ENCODE data around the gene STRN. TPM values are rescaled to one million over a fixed set of nuclear protein-coding genes. Genes with fewer than 3 reads are reported as not detected.

Gene STRN
- total RNA-seq, 1 donor from 2014 or later: 33.1 TPM

GRCh38 chr2:36911012-36911411 lies 55.3 kb downstream of the STRN start:
- intact Hi-C loops (cut with DNase I): no loop called here

GRCh38 chr2:36906277-36906676 lies 60.1 kb downstream of the STRN start:
- no peaks in the 10 kb centered on the region for H3K4me1 ChIP-seq
- peaks cover 8% of the 10 kb centered on the region for H3K36me3 ChIP-seq
- intact Hi-C loops (cut with DNase I): no loop called here
- H3K27me3 ChIP-seq: no peaks in the 10 kb centered on the region
- H3K9me3 ChIP-seq: no peaks in the 10 kb centered on the region
- no peak overlapping the region for H3K27ac ChIP-seq
- no peak overlapping the region for H3K4me3 ChIP-seq
- ATAC-seq: no peak
- no peak for TF ChIP-seq CTCF (IDR thresholded peaks at IDR 0.05)
- no peak for DNase-seq

More at GRCh38 chr2:36911012-36911411, 55.3 kb downstream of the STRN start:
- ATAC-seq (no peak), DNase-seq (no peak)
- Histone ChIP-seq H3K4me3 (no peak overlapping the region), H3K27ac (no peak overlapping the region), H3K4me1 (no peaks in the 10 kb centered on the region), H3K9me3 (no peaks in the 10 kb centered on the region), H3K27me3 (no peaks in the 10 kb centered on the region), H3K36me3 (no peaks in the 10 kb centered on the region)
- no peak for TF ChIP-seq CTCF (IDR thresholded peaks at IDR 0.05)

GRCh38 chr2:36904636-36905035 lies 61.7 kb downstream of the STRN start:
- TF ChIP-seq CTCF (IDR thresholded peaks at IDR 0.05): no peak
- DNase-seq (no peak), ATAC-seq (no peak)
- Histone ChIP-seq H3K27me3 (no peaks in the 10 kb centered on the region), H3K4me3 (no peak overlapping the region), H3K27ac (no peak overlapping the region), H3K36me3 (peaks cover 13% of the 10 kb centered on the region), H3K4me1 (no peaks in the 10 kb centered on the region), H3K9me3 (no peaks in the 10 kb centered on the region)
- intact Hi-C loops (cut with DNase I): no loop called here

GRCh38 chr2:36902385-36903120 lies 63.8 kb downstream of the STRN start:
- DNase-seq: no peak
- intact Hi-C loops (cut with DNase I): no loop called here
- Histone ChIP-seq H3K27ac (no peak overlapping the region), H3K9me3 (no peaks in the 10 kb centered on the region), H3K36me3 (peaks cover 22% of the 10 kb centered on the region), H3K4me3 (no peak overlapping the region), H3K4me1 (no peaks in the 10 kb centered on the region), H3K27me3 (no peaks in the 10 kb centered on the region)
- ATAC-seq: no peak
- TF ChIP-seq CTCF (IDR thresholded peaks at IDR 0.05): no peak

GRCh38 chr2:36892805-36893204 lies 73.5 kb downstream of the STRN start:
- ATAC-seq: no peak
- no peaks in the 10 kb centered on the region for H3K4me1 ChIP-seq
- no peaks in the 10 kb centered on the region for H3K27me3 ChIP-seq
- H3K9me3 ChIP-seq: no peaks in the 10 kb centered on the region
- H3K27ac ChIP-seq: no peak overlapping the region
- intact Hi-C loops (cut with DNase I): no loop called here
- no peak for DNase-seq
- H3K4me3 ChIP-seq: no peak overlapping the region
- TF ChIP-seq CTCF (IDR thresholded peaks at IDR 0.05): no peak
- H3K36me3 ChIP-seq: peaks cover 22% of the 10 kb centered on the region

All from upper lobe of right lung (tissue), 1 donor.